Measurements from ENCODE around the gene GLDC. TPM values are rescaled to one million over a fixed set of nuclear protein-coding genes. Genes with fewer than 3 reads are reported as not detected.

The GLDC gene
- total and polyA plus RNA-seq, 4 donors, result 26.7 to 102 (median 59.3) TPM

DNA sequence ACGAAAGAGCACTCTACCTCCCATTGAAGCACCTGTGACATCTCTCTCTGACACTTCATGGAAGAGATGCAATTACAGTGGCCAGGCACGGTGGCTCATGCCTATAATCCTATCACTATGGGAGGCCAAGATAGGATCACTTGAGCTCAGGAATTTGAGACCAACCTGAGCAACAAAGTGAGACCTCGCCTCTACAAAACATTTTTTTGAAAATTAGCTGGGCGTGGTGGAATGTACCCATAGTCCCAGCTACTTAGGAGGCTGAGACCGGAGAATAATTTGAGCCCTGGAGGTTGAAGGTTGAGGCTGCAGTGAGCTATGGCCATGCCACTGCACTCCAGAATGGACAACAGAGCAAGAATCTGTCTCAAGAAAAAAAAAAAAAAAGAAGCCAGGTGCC lies 45.5 kb downstream of the GLDC start:
- TF ChIP-seq RXRA (IDR thresholded peaks at IDR 0.05) (no peak), GABPA (IDR thresholded peaks at IDR 0.05 in 1 of 2, conservative IDR thresholded peaks at IDR 0.05 in 1 of 2) (no peak), FOXA1 (IDR thresholded peaks at IDR 0.05) (no peak), RAD21 (IDR thresholded peaks at IDR 0.05) (no peak), YY1 (IDR thresholded peaks at IDR 0.05) (no peak), FOXA2 (IDR thresholded peaks at IDR 0.05) (no peak), TAF1 (conservative IDR thresholded peaks at IDR 0.05) (no peak), JUND (IDR thresholded peaks at IDR 0.05) (no peak), EGR1 (IDR thresholded peaks at IDR 0.05; ENCODE audit: low read depth in 2 of 2) (no peak), NR2F2 (IDR thresholded peaks at IDR 0.05) (no peak), HNF4A (conservative IDR thresholded peaks at IDR 0.05) (no peak)
- TF ChIP-seq, protein P1, sequence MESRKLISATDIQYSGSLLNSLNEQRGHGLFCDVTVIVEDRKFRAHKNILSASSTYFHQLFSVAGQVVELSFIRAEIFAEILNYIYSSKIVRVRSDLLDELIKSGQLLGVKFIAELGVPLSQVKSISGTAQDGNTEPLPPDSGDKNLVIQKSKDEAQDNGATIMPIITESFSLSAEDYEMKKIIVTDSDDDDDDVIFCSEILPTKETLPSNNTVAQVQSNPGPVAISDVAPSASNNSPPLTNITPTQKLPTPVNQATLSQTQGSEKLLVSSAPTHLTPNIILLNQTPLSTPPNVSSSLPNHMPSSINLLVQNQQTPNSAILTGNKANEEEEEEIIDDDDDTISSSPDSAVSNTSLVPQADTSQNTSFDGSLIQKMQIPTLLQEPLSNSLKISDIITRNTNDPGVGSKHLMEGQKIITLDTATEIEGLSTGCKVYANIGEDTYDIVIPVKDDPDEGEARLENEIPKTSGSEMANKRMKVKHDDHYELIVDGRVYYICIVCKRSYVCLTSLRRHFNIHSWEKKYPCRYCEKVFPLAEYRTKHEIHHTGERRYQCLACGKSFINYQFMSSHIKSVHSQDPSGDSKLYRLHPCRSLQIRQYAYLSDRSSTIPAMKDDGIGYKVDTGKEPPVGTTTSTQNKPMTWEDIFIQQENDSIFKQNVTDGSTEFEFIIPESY (IDR thresholded peaks at IDR 0.05), result no peak
- TF ChIP-seq, protein P2, sequence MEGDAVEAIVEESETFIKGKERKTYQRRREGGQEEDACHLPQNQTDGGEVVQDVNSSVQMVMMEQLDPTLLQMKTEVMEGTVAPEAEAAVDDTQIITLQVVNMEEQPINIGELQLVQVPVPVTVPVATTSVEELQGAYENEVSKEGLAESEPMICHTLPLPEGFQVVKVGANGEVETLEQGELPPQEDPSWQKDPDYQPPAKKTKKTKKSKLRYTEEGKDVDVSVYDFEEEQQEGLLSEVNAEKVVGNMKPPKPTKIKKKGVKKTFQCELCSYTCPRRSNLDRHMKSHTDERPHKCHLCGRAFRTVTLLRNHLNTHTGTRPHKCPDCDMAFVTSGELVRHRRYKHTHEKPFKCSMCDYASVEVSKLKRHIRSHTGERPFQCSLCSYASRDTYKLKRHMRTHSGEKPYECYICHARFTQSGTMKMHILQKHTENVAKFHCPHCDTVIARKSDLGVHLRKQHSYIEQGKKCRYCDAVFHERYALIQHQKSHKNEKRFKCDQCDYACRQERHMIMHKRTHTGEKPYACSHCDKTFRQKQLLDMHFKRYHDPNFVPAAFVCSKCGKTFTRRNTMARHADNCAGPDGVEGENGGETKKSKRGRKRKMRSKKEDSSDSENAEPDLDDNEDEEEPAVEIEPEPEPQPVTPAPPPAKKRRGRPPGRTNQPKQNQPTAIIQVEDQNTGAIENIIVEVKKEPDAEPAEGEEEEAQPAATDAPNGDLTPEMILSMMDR (IDR thresholded peaks at IDR 0.05; ENCODE audit: low read depth, low read length, missing input control), result no peak
- TF ChIP-seq, protein P3, sequence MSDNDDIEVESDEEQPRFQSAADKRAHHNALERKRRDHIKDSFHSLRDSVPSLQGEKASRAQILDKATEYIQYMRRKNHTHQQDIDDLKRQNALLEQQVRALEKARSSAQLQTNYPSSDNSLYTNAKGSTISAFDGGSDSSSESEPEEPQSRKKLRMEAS (IDR thresholded peaks at IDR 0.05), result no peak
- TF ChIP-seq, protein P4, sequence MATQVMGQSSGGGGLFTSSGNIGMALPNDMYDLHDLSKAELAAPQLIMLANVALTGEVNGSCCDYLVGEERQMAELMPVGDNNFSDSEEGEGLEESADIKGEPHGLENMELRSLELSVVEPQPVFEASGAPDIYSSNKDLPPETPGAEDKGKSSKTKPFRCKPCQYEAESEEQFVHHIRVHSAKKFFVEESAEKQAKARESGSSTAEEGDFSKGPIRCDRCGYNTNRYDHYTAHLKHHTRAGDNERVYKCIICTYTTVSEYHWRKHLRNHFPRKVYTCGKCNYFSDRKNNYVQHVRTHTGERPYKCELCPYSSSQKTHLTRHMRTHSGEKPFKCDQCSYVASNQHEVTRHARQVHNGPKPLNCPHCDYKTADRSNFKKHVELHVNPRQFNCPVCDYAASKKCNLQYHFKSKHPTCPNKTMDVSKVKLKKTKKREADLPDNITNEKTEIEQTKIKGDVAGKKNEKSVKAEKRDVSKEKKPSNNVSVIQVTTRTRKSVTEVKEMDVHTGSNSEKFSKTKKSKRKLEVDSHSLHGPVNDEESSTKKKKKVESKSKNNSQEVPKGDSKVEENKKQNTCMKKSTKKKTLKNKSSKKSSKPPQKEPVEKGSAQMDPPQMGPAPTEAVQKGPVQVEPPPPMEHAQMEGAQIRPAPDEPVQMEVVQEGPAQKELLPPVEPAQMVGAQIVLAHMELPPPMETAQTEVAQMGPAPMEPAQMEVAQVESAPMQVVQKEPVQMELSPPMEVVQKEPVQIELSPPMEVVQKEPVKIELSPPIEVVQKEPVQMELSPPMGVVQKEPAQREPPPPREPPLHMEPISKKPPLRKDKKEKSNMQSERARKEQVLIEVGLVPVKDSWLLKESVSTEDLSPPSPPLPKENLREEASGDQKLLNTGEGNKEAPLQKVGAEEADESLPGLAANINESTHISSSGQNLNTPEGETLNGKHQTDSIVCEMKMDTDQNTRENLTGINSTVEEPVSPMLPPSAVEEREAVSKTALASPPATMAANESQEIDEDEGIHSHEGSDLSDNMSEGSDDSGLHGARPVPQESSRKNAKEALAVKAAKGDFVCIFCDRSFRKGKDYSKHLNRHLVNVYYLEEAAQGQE (IDR thresholded peaks at IDR 0.05), result no peak
- H3K4me1 ChIP-seq (ENCODE audit: control insufficient read depth in 4 of 4, insufficient read depth in 4 of 4, low read length in 3 of 4), result no peaks in the 10 kb centered on the region
- no peaks in the 10 kb centered on the region for H3K9me3 ChIP-seq (ENCODE audit: control insufficient read depth in 4 of 4, low read length in 3 of 4)
- H3K27ac ChIP-seq (ENCODE audit: low read depth in 1 of 2, low read length in 2 of 2), result no peak overlapping the region
- H3K9ac ChIP-seq (ENCODE audit: low read depth in 1 of 2, low read length in 2 of 2), result no peak overlapping the region
- no peaks in the 10 kb centered on the region for H3K27me3 ChIP-seq (ENCODE audit: control insufficient read depth in 4 of 4, insufficient read depth in 4 of 4, low read length in 3 of 4)
- H3K4me3 ChIP-seq (ENCODE audit: low read depth in 1 of 3, low read length in 3 of 3), result no peak overlapping the region
- DNase-seq (ENCODE audit: low spot score), result no peak
- WGBS, result 96% methylated on average over 5 of the region's 5 CpGs
- peaks cover 9 to 62% (median 41%) of the 10 kb centered on the region in 4 donors for H3K36me3 ChIP-seq (ENCODE audit: control insufficient read depth in 4 of 4, insufficient read depth in 3 of 4, low read depth in 1 of 4, low read length in 3 of 4)

DNA sequence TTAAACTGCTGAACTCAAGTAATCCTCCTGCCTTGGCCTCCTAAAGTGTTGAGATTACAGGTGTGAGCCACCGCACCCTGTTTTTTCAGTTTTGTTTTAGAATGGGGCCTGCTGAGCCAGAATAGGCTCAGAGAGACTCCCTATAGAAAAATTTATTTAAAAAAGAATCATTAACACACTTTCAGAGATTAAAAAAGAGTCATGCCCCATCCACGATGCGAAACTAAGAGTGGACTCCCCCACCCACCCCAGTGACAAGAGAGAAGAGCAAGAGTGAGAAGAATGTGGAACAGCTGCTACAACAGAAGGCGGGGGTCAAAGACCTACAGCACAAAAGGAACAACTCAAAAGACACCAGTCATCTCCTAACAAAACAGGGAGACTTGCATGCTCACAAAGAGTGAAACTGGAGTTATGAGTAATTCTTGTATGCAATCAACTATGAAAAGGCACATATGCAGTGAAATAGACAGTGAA lies 47.2 kb downstream of the GLDC start:
- Histone ChIP-seq H3K9me3 (ENCODE audit: control insufficient read depth in 4 of 4, low read length in 3 of 4) (no peaks in the 10 kb centered on the region), H3K27ac (ENCODE audit: low read depth in 1 of 2, low read length in 2 of 2) (no peak overlapping the region), H3K4me3 (ENCODE audit: low read depth in 1 of 3, low read length in 3 of 3) (no peak overlapping the region), H3K9ac (ENCODE audit: low read depth in 1 of 2, low read length in 2 of 2) (no peak overlapping the region), H3K36me3 (ENCODE audit: control insufficient read depth in 4 of 4, insufficient read depth in 3 of 4, low read depth in 1 of 4, low read length in 3 of 4) (peaks cover 11 to 61% (median 38%) of the 10 kb centered on the region in 4 donors), H3K27me3 (ENCODE audit: control insufficient read depth in 4 of 4, insufficient read depth in 4 of 4, low read length in 3 of 4) (no peaks in the 10 kb centered on the region), H3K4me1 (ENCODE audit: control insufficient read depth in 4 of 4, insufficient read depth in 4 of 4, low read length in 3 of 4) (no peaks in the 10 kb centered on the region)
- TF ChIP-seq HNF4G (IDR thresholded peaks at IDR 0.05) (no peak), YY1 (IDR thresholded peaks at IDR 0.05) (no peak)
- 86% methylated on average over 4 of the region's 4 CpGs for WGBS
- no peak for DNase-seq (ENCODE audit: low spot score)

Data from liver (tissue), 9 donors.